NCI-H2107 treated with DMSO at 0.1 percent for 48 hours (cell line): ENCODE data around the gene PGGHG.
"Not testable (repeated sequence)": the region's sequence is repeated elsewhere in the genome, so short reads cannot be mapped to it uniquely, and the experiment has no call there.

Experiments used
- DNase-seq: peaks from one replicate; lab custom pipeline; 2025; ENCODE audit not compliant: unreplicated experiment; lab: John Stamatoyannopoulos, UW

PGGHG gene

GRCh38 chr11:285021-285893, 3.7 kb upstream of the PGGHG start:
- DNase-seq: no peak

GRCh38 chr11:285894-286220, 3.1 kb upstream of the PGGHG start:
- no peak for DNase-seq

GRCh38 chr11:286977-287820, 1.7 kb upstream of the PGGHG start:
- not testable (repeated sequence) for DNase-seq

GRCh38 chr11:287821-288477, 977 bp upstream of the PGGHG start:
- DNase-seq: no peak

GRCh38 chr11:289398-289711, 429 bp downstream of the PGGHG start:
- no peak for DNase-seq

- DNase-seq: no peak
Measured at GRCh38 chr11:289712-290620, 1.0 kb downstream of the PGGHG start.

GRCh38 chr11:290621-291231, 1.8 kb downstream of the PGGHG start:
- DNase-seq: no peak

GRCh38 chr11:291281-292210, 2.6 kb downstream of the PGGHG start:
- DNase-seq: no peak

GRCh38 chr11:292211-293121, 3.5 kb downstream of the PGGHG start:
- no peak for DNase-seq

- DNase-seq: no peak
Measured at GRCh38 chr11:293271-293851, 4.4 kb downstream of the PGGHG start.

- no peak for DNase-seq
Measured at GRCh38 chr11:293852-294661, 5.1 kb downstream of the PGGHG start.

GRCh38 chr11:294780-295179, 5.9 kb downstream of the PGGHG start:
- DNase-seq: no peak

GRCh38 chr11:295351-296170, 6.6 kb downstream of the PGGHG start:
- no peak for DNase-seq

GRCh38 chr11:296171-297050, 7.5 kb downstream of the PGGHG start:
- no peak for DNase-seq

GRCh38 chr11:297051-297585, 8.2 kb downstream of the PGGHG start:
- DNase-seq: no peak
